ENCODE measurements around the gene LSM5.
"Not testable (repeated sequence)": the region's sequence is repeated elsewhere in the genome, so short reads cannot be mapped to it uniquely, and the experiment has no call there.

Gene LSM5

GRCh38 chr7:32516551-32517100 lies 26.4 kb upstream of the LSM5 start:
- ATAC-seq (no peak), DNase-seq (no peak)
- no peaks in the 10 kb centered on the region for H3K27me3 Mint-ChIP-seq
- H3K9me3 Mint-ChIP-seq, result peaks cover 19 to 25% of the 10 kb centered on the region in 2 donors
- H3K4me1 Mint-ChIP-seq, result peaks cover 65% of the 10 kb centered on the region
- no peak overlapping the region for H3K4me3 Mint-ChIP-seq
- no peak overlapping the region for H3K27ac Mint-ChIP-seq

- Mint-ChIP-seq H3K4me1 (peaks cover 66% of the 10 kb centered on the region), H3K4me3 (peak overlapping the region; percentile 58 to 68)
These were observed 25.8 kb upstream of the LSM5 start for GRCh38 chr7:32515890-32516550.

GRCh38 chr7:32513210-32513609 lies 23.0 kb upstream of the LSM5 start:
- H3K4me1 Mint-ChIP-seq, result peaks cover 89% of the 10 kb centered on the region
- peak overlapping the region in 1 of 2 donors; percentile 8 for H3K27ac Mint-ChIP-seq

More at GRCh38 chr7:32515890-32516550, 25.8 kb upstream of the LSM5 start:
- Mint-ChIP-seq H3K9me3 (peaks cover 15 to 20% of the 10 kb centered on the region in 2 donors), H3K27me3 (no peaks in the 10 kb centered on the region), H3K27ac (peak overlapping the region; percentile 31 to 93)
- DNase-seq, result peak; percentile 19 to 45
- peak; percentile 93 for ATAC-seq

GRCh38 chr7:32511791-32512190 lies 21.6 kb upstream of the LSM5 start:
- DNase-seq (no peak), ATAC-seq (no peak)
- Mint-ChIP-seq H3K4me1 (peaks cover 95% of the 10 kb centered on the region), H3K4me3 (no peak overlapping the region), H3K9me3 (peaks cover 0 to 2% of the 10 kb centered on the region in 2 donors), H3K27me3 (no peaks in the 10 kb centered on the region), H3K27ac (no peak overlapping the region)

More at GRCh38 chr7:32513210-32513609, 23.0 kb upstream of the LSM5 start:
- DNase-seq, result no peak
- peaks cover 5 to 6% of the 10 kb centered on the region in 2 donors for H3K9me3 Mint-ChIP-seq
- ATAC-seq, result no peak
- no peak overlapping the region for H3K4me3 Mint-ChIP-seq
- no peaks in the 10 kb centered on the region for H3K27me3 Mint-ChIP-seq

- no peaks in the 10 kb centered on the region for H3K27me3 Mint-ChIP-seq
These were observed 17.2 kb upstream of the LSM5 start for GRCh38 chr7:32507414-32507813.

GRCh38 chr7:32506266-32507054 lies 16.3 kb upstream of the LSM5 start:
- ATAC-seq (peak; percentile 96), DNase-seq (peak; percentile 33 to 62)
- Mint-ChIP-seq H3K4me3 (peak overlapping the region; percentile 69 to 80), H3K4me1 (peaks cover 76% of the 10 kb centered on the region), H3K27me3 (no peaks in the 10 kb centered on the region), H3K9me3 (no peaks in the 10 kb centered on the region), H3K27ac (peak overlapping the region; percentile 98 to 99)

More at GRCh38 chr7:32507414-32507813, 17.2 kb upstream of the LSM5 start:
- Mint-ChIP-seq H3K4me3 (peak overlapping the region in 1 of 2 donors; percentile 7), H3K27ac (peak overlapping the region; percentile 3 to 64), H3K9me3 (no peaks in the 10 kb centered on the region), H3K4me1 (peaks cover 76% of the 10 kb centered on the region)
- ATAC-seq, result no peak
- DNase-seq, result no peak

- no peaks in the 10 kb centered on the region for H3K9me3 Mint-ChIP-seq
- ATAC-seq (peak; percentile 76), DNase-seq (peak; percentile 38 to 53)
- H3K27ac Mint-ChIP-seq, result peak overlapping the region; percentile 86 to 96
- peaks cover 69% of the 10 kb centered on the region for H3K4me1 Mint-ChIP-seq
- no peaks in the 10 kb centered on the region for H3K27me3 Mint-ChIP-seq
- H3K4me3 Mint-ChIP-seq, result peak overlapping the region; percentile 49 to 55
These were observed 12.5 kb upstream of the LSM5 start for GRCh38 chr7:32502728-32503127.

GRCh38 chr7:32501522-32501921 lies 11.3 kb upstream of the LSM5 start:
- H3K4me1 Mint-ChIP-seq, result peaks cover 68% of the 10 kb centered on the region
- no peaks in the 10 kb centered on the region for H3K9me3 Mint-ChIP-seq
- H3K27ac Mint-ChIP-seq, result peak overlapping the region; percentile 63 to 77
- peak overlapping the region; percentile 54 to 60 for H3K4me3 Mint-ChIP-seq
- ATAC-seq (no peak), DNase-seq (no peak)
- no peaks in the 10 kb centered on the region for H3K27me3 Mint-ChIP-seq

- Mint-ChIP-seq H3K27me3 (no peaks in the 10 kb centered on the region), H3K27ac (peak overlapping the region; percentile 77 to 92)
These were observed 10.8 kb upstream of the LSM5 start for GRCh38 chr7:32500922-32501341.

GRCh38 chr7:32500216-32500615 lies 10.0 kb upstream of the LSM5 start:
- H3K9me3 Mint-ChIP-seq, DNase-seq, ATAC-seq, H3K27me3 Mint-ChIP-seq: not testable (repeated sequence)
- Mint-ChIP-seq H3K4me3 (peak overlapping the region; percentile 54 to 60), H3K27ac (peak overlapping the region in 1 of 2 donors; percentile 77), H3K4me1 (peaks cover 62% of the 10 kb centered on the region)

More at GRCh38 chr7:32500922-32501341, 10.8 kb upstream of the LSM5 start:
- H3K4me3 Mint-ChIP-seq, result peak overlapping the region; percentile 54 to 60
- H3K4me1 Mint-ChIP-seq, result peaks cover 62% of the 10 kb centered on the region
- ATAC-seq (peak; percentile 56), DNase-seq (no peak)
- no peaks in the 10 kb centered on the region for H3K9me3 Mint-ChIP-seq

GRCh38 chr7:32499755-32500154 lies 9.6 kb upstream of the LSM5 start:
- H3K9me3 Mint-ChIP-seq, H3K27ac Mint-ChIP-seq, DNase-seq, ATAC-seq, H3K27me3 Mint-ChIP-seq: not testable (repeated sequence)
- Mint-ChIP-seq H3K4me1 (peaks cover 62% of the 10 kb centered on the region), H3K4me3 (peak overlapping the region in 1 of 2 donors; percentile 60)

GRCh38 chr7:32496052-32496813 lies 6.1 kb upstream of the LSM5 start:
- DNase-seq (no peak), ATAC-seq (no peak)
- Mint-ChIP-seq H3K4me3 (peak overlapping the region; percentile 91 to 93), H3K27ac (peak overlapping the region; percentile 99), H3K9me3 (no peaks in the 10 kb centered on the region), H3K4me1 (peaks cover 49% of the 10 kb centered on the region), H3K27me3 (no peaks in the 10 kb centered on the region)

- Mint-ChIP-seq H3K9me3 (no peaks in the 10 kb centered on the region), H3K27ac (peak within 1 kb of the TSS; percentile 99), H3K27me3 (no peaks in the 10 kb centered on the region), H3K4me3 (peak within 1 kb of the TSS; percentile 91 to 93), H3K4me1 (peaks cover 47% of the 10 kb centered on the region)
- ATAC-seq (peak; percentile 94), DNase-seq (peak; percentile 99)
These were observed 5.3 kb upstream of the LSM5 start, which contains the start of gene AVL9 for GRCh38 chr7:32495298-32496051. Gene AVL9, plus strand, starts transcription at chr7:32495489. Its CDS starts 221 bp downstream, at chr7:32495710.

- ATAC-seq, result no peak
These were observed 4.7 kb upstream of the LSM5 start for GRCh38 chr7:32494946-32495297.

More at GRCh38 chr7:32494946-32495297, 4.7 kb upstream of the LSM5 start:
- peak overlapping the region; percentile 82 to 89 for H3K27ac Mint-ChIP-seq
- peaks cover 41% of the 10 kb centered on the region for H3K4me1 Mint-ChIP-seq
- DNase-seq, result no peak
- H3K4me3 Mint-ChIP-seq, result peak overlapping the region; percentile 81 to 91
- H3K9me3 Mint-ChIP-seq, result no peaks in the 10 kb centered on the region
- no peaks in the 10 kb centered on the region for H3K27me3 Mint-ChIP-seq
